T-helper 2 cell treated with Interferon-gamma antibody and Interleukin-4, amounts not matched to agents 5 μg/mL and 100 μg/mL, for 36 hours (primary cell): ENCODE data around the gene KPTN.
A peak's percentile ranks its signal among the peaks of the same experiment; 100 is the strongest.
"Not testable (repeated sequence)": the region's sequence is repeated elsewhere in the genome, so short reads cannot be mapped to it uniquely, and the experiment has no call there.

Experiments
- DNase-seq: peaks from one replicate; pipeline ENCODE4 v3.0.0; 2021; ENCODE audit warnings: low spot score
- H3K27ac Mint-ChIP-seq: one replicate; pipeline ENCODE4 v1.8.0; 2021; ENCODE audit warnings: mild to moderate bottlenecking, mixed read lengths
- H3K27me3 Mint-ChIP-seq: one replicate; pipeline ENCODE4 v1.8.0; 2021; ENCODE audit warnings: low read depth, mixed read lengths
- H3K36me3 Mint-ChIP-seq: one replicate; pipeline ENCODE4 v1.8.0; 2021; ENCODE audit warnings: low read depth, mixed read lengths
- H3K4me1 Mint-ChIP-seq: one replicate; pipeline ENCODE4 v1.8.0; 2021; ENCODE audit warnings: low read depth, mixed read lengths
- H3K4me3 Mint-ChIP-seq: one replicate; pipeline ENCODE4 v1.8.0; 2022; ENCODE audit warnings: mild to moderate bottlenecking, moderate library complexity, mixed read lengths
- H3K9me3 Mint-ChIP-seq: one replicate; pipeline ENCODE4 v1.8.0; 2021; ENCODE audit warnings: mixed read lengths

Gene KPTN

GRCh38 chr19:47490847-47491246, 6.8 kb upstream of the KPTN start:
- peaks cover 9% of the 10 kb centered on the region for H3K36me3 Mint-ChIP-seq
- H3K4me1 Mint-ChIP-seq, result peaks cover 6% of the 10 kb centered on the region
- no peak overlapping the region for H3K4me3 Mint-ChIP-seq
- no peaks in the 10 kb centered on the region for H3K9me3 Mint-ChIP-seq
- H3K27me3 Mint-ChIP-seq, result no peaks in the 10 kb centered on the region
- H3K27ac Mint-ChIP-seq, result no peak overlapping the region
- no peak for DNase-seq

GRCh38 chr19:47490031-47490430, 6.0 kb upstream of the KPTN start:
- H3K4me1 Mint-ChIP-seq, result peaks cover 12% of the 10 kb centered on the region
- no peak overlapping the region for H3K4me3 Mint-ChIP-seq
- no peak for DNase-seq
- peak overlapping the region; percentile 5 for H3K27ac Mint-ChIP-seq
- H3K9me3 Mint-ChIP-seq, result no peaks in the 10 kb centered on the region
- peaks cover 13% of the 10 kb centered on the region for H3K36me3 Mint-ChIP-seq
- no peaks in the 10 kb centered on the region for H3K27me3 Mint-ChIP-seq

GRCh38 chr19:47489072-47489914, 5.3 kb upstream of the KPTN start:
- H3K27me3 Mint-ChIP-seq, result no peaks in the 10 kb centered on the region
- no peaks in the 10 kb centered on the region for H3K9me3 Mint-ChIP-seq
- H3K36me3 Mint-ChIP-seq, result peaks cover 15% of the 10 kb centered on the region
- H3K27ac Mint-ChIP-seq, result no peak overlapping the region
- peaks cover 15% of the 10 kb centered on the region for H3K4me1 Mint-ChIP-seq
- no peak overlapping the region for H3K4me3 Mint-ChIP-seq
- DNase-seq, result no peak

GRCh38 chr19:47487551-47488515, 3.8 kb upstream of the KPTN start:
- Mint-ChIP-seq H3K4me3 (no peak overlapping the region), H3K9me3 (no peaks in the 10 kb centered on the region), H3K27ac (peak overlapping the region; percentile 49), H3K27me3 (no peaks in the 10 kb centered on the region), H3K4me1 (peaks cover 20% of the 10 kb centered on the region), H3K36me3 (peaks cover 11% of the 10 kb centered on the region)
- no peak for DNase-seq

- Mint-ChIP-seq H3K4me1 (peaks cover 20% of the 10 kb centered on the region), H3K36me3 (peaks cover 11% of the 10 kb centered on the region), H3K27ac (peak overlapping the region; percentile 36), H3K9me3 (no peaks in the 10 kb centered on the region), H3K27me3 (no peaks in the 10 kb centered on the region), H3K4me3 (no peak overlapping the region)
- no peak for DNase-seq
Observed at GRCh38 chr19:47486900-47487299, 2.9 kb upstream of the KPTN start.

GRCh38 chr19:47486220-47486619, 2.2 kb upstream of the KPTN start:
- Mint-ChIP-seq H3K4me1 (peaks cover 20% of the 10 kb centered on the region), H3K36me3 (peaks cover 11% of the 10 kb centered on the region)
- not testable (repeated sequence) for H3K27ac Mint-ChIP-seq, DNase-seq, H3K4me3 Mint-ChIP-seq, H3K9me3 Mint-ChIP-seq, H3K27me3 Mint-ChIP-seq

GRCh38 chr19:47485210-47485609, 1.2 kb upstream of the KPTN start:
- H3K9me3 Mint-ChIP-seq, result no peaks in the 10 kb centered on the region
- H3K27me3 Mint-ChIP-seq, result no peaks in the 10 kb centered on the region
- no peak for DNase-seq
- peak overlapping the region; percentile 99 for H3K27ac Mint-ChIP-seq
- H3K4me3 Mint-ChIP-seq, result peak overlapping the region; percentile 97
- peaks cover 20% of the 10 kb centered on the region for H3K4me1 Mint-ChIP-seq
- H3K36me3 Mint-ChIP-seq, result peaks cover 10% of the 10 kb centered on the region

GRCh38 chr19:47483200-47483599, 819 bp downstream of the KPTN start:
- H3K36me3 Mint-ChIP-seq, result peaks cover 6% of the 10 kb centered on the region
- H3K27ac Mint-ChIP-seq, result peak overlapping the region; percentile 99
- H3K4me3 Mint-ChIP-seq, result peak overlapping the region; percentile 97
- DNase-seq, result no peak
- H3K4me1 Mint-ChIP-seq, result peaks cover 20% of the 10 kb centered on the region
- no peaks in the 10 kb centered on the region for H3K27me3 Mint-ChIP-seq
- H3K9me3 Mint-ChIP-seq, result no peaks in the 10 kb centered on the region

GRCh38 chr19:47481460-47482052, 2.5 kb downstream of the KPTN start:
- Mint-ChIP-seq H3K4me1 (peaks cover 13% of the 10 kb centered on the region), H3K27ac (no peak overlapping the region), H3K27me3 (no peaks in the 10 kb centered on the region), H3K36me3 (peaks cover 6% of the 10 kb centered on the region), H3K4me3 (no peak overlapping the region), H3K9me3 (no peaks in the 10 kb centered on the region)
- no peak for DNase-seq

- Mint-ChIP-seq H3K9me3 (no peaks in the 10 kb centered on the region), H3K27me3 (no peaks in the 10 kb centered on the region)
Observed at GRCh38 chr19:47480658-47481057, 3.4 kb downstream of the KPTN start.

GRCh38 chr19:47479701-47480503, 4.1 kb downstream of the KPTN start:
- DNase-seq, result no peak

More at GRCh38 chr19:47480658-47481057, 3.4 kb downstream of the KPTN start:
- DNase-seq, result no peak
- Mint-ChIP-seq H3K4me3 (no peak overlapping the region), H3K4me1 (peaks cover 13% of the 10 kb centered on the region), H3K36me3 (peaks cover 6% of the 10 kb centered on the region), H3K27ac (no peak overlapping the region)

GRCh38 chr19:47476438-47476972, 7.5 kb downstream of the KPTN start:
- H3K27me3 Mint-ChIP-seq, result peaks cover 3% of the 10 kb centered on the region
- H3K4me3 Mint-ChIP-seq, result no peak overlapping the region
- H3K4me1 Mint-ChIP-seq, result peaks cover 2% of the 10 kb centered on the region
- no peaks in the 10 kb centered on the region for H3K36me3 Mint-ChIP-seq
- no peaks in the 10 kb centered on the region for H3K9me3 Mint-ChIP-seq
- H3K27ac Mint-ChIP-seq, result no peak overlapping the region
- DNase-seq, result no peak

More at GRCh38 chr19:47479701-47480503, 4.1 kb downstream of the KPTN start:
- Mint-ChIP-seq H3K4me1 (peaks cover 6% of the 10 kb centered on the region), H3K36me3 (peaks cover under 1% of the 10 kb centered on the region), H3K4me3 (no peak overlapping the region), H3K27me3 (no peaks in the 10 kb centered on the region), H3K27ac (no peak overlapping the region), H3K9me3 (no peaks in the 10 kb centered on the region)

- Mint-ChIP-seq H3K4me3 (no peak overlapping the region), H3K9me3 (no peaks in the 10 kb centered on the region), H3K27ac (no peak overlapping the region), H3K36me3 (no peaks in the 10 kb centered on the region), H3K27me3 (peaks cover 11% of the 10 kb centered on the region), H3K4me1 (peaks cover 3% of the 10 kb centered on the region)
- DNase-seq, result no peak
Observed at GRCh38 chr19:47475465-47475864, 8.6 kb downstream of the KPTN start.
